Measurements from ENCODE around the gene ZNF600.
"Not testable (repeated sequence)": the region's sequence is repeated elsewhere in the genome, so short reads cannot be mapped to it uniquely, and the experiment has no call there.

ZNF600 gene

GRCh38 chr19:52716522-52716921, 70.1 kb downstream of the ZNF600 start:
- H3K9me3 ChIP-seq (ENCODE audit: low read length) = no peaks in the 10 kb centered on the region
- no peaks in the 10 kb centered on the region for H3K9me2 ChIP-seq (ENCODE audit: low read depth, low read length)
- peaks cover 54% of the 10 kb centered on the region for H3K36me3 ChIP-seq (ENCODE audit: insufficient read depth, low read length)

GRCh38 chr19:52715902-52716301, 70.7 kb downstream of the ZNF600 start:
- not testable (repeated sequence) for H3K79me2 ChIP-seq (ENCODE audit: insufficient read depth, low read length); H2AFZ ChIP-seq (ENCODE audit: low read length); H3K27me3 ChIP-seq (ENCODE audit: insufficient read depth, low read length); H3F3A ChIP-seq (ENCODE audit: insufficient read depth, low read length); H3K9ac ChIP-seq (ENCODE audit: low read length); H3K4me3 ChIP-seq (ENCODE audit: low read depth, low read length, poor library complexity, severe bottlenecking); H3K9me2 ChIP-seq (ENCODE audit: low read depth, low read length); H3K27ac ChIP-seq (ENCODE audit: low read depth, low read length, poor library complexity, severe bottlenecking); H3K9me3 ChIP-seq (ENCODE audit: low read length); H3K4me1 ChIP-seq (ENCODE audit: insufficient read depth, low read length, severe bottlenecking); H3K4me2 ChIP-seq (ENCODE audit: low read length); H4K20me1 ChIP-seq (ENCODE audit: insufficient read depth, low read length)
- H3K36me3 ChIP-seq (ENCODE audit: insufficient read depth, low read length) = peaks cover 54% of the 10 kb centered on the region

More at GRCh38 chr19:52716522-52716921, 70.1 kb downstream of the ZNF600 start:
- Histone ChIP-seq H3K27ac (ENCODE audit: low read depth, low read length, poor library complexity, severe bottlenecking) (no peak overlapping the region), H3K4me2 (ENCODE audit: low read length) (no peak overlapping the region), H2AFZ (ENCODE audit: low read length) (no peak overlapping the region), H3K79me2 (ENCODE audit: insufficient read depth, low read length) (no peaks in the 10 kb centered on the region), H3K4me1 (ENCODE audit: insufficient read depth, low read length, severe bottlenecking) (no peaks in the 10 kb centered on the region), H3K27me3 (ENCODE audit: insufficient read depth, low read length) (no peaks in the 10 kb centered on the region), H4K20me1 (ENCODE audit: insufficient read depth, low read length) (no peaks in the 10 kb centered on the region), H3K9ac (ENCODE audit: low read length) (no peak overlapping the region), H3K4me3 (ENCODE audit: low read depth, low read length, poor library complexity, severe bottlenecking) (no peak overlapping the region), H3F3A (ENCODE audit: insufficient read depth, low read length) (no peaks in the 10 kb centered on the region)
- TF ChIP-seq, protein P1, sequence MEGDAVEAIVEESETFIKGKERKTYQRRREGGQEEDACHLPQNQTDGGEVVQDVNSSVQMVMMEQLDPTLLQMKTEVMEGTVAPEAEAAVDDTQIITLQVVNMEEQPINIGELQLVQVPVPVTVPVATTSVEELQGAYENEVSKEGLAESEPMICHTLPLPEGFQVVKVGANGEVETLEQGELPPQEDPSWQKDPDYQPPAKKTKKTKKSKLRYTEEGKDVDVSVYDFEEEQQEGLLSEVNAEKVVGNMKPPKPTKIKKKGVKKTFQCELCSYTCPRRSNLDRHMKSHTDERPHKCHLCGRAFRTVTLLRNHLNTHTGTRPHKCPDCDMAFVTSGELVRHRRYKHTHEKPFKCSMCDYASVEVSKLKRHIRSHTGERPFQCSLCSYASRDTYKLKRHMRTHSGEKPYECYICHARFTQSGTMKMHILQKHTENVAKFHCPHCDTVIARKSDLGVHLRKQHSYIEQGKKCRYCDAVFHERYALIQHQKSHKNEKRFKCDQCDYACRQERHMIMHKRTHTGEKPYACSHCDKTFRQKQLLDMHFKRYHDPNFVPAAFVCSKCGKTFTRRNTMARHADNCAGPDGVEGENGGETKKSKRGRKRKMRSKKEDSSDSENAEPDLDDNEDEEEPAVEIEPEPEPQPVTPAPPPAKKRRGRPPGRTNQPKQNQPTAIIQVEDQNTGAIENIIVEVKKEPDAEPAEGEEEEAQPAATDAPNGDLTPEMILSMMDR (IDR thresholded peaks at IDR 0.05; ENCODE audit: low read length) = no peak
- TF ChIP-seq EZH2 (IDR thresholded peaks at IDR 0.05; ENCODE audit: borderline replicate concordance, low read length) = no peak

DNA sequence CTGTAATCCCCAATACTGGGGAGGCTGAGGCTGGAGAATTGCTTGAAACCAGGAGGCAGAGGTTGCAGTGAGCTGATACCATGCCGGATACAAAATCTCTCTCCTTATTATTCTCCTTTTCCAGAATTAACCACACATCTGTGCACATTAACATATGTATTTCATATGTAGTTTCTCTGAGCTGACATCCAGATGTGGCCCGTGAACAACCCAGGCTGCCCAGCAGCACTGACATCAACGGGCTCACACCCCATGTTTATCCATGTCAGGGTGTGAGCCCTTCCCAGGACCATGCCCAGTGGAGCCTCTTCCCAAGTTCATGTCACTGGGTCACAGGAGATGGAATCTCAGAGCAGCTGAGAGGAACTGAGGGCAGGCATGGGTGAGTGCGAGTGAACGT, 71.3 kb downstream of the ZNF600 start:
- not testable (repeated sequence) for H3K4me1 ChIP-seq (ENCODE audit: insufficient read depth, low read length, severe bottlenecking); H4K20me1 ChIP-seq (ENCODE audit: insufficient read depth, low read length); H3K4me3 ChIP-seq (ENCODE audit: low read depth, low read length, poor library complexity, severe bottlenecking); H3K27me3 ChIP-seq (ENCODE audit: insufficient read depth, low read length); H3K9me3 ChIP-seq (ENCODE audit: low read length); H2AFZ ChIP-seq (ENCODE audit: low read length); H3K27ac ChIP-seq (ENCODE audit: low read depth, low read length, poor library complexity, severe bottlenecking); H3K9me2 ChIP-seq (ENCODE audit: low read depth, low read length); H3K4me2 ChIP-seq (ENCODE audit: low read length); H3K79me2 ChIP-seq (ENCODE audit: insufficient read depth, low read length); H3K9ac ChIP-seq (ENCODE audit: low read length); H3F3A ChIP-seq (ENCODE audit: insufficient read depth, low read length)
- H3K36me3 ChIP-seq (ENCODE audit: insufficient read depth, low read length) = peaks cover 54% of the 10 kb centered on the region

Measured in OCI-LY1 (cell line).